ENCODE data around the gene C16orf54. TPM values are rescaled to one million over a fixed set of nuclear protein-coding genes. Genes with fewer than 3 reads are reported as not detected.
A peak's percentile ranks its signal among the peaks of the same experiment; 100 is the strongest.
"Not testable (repeated sequence)": the region's sequence is repeated elsewhere in the genome, so short reads cannot be mapped to it uniquely, and the experiment has no call there.

Gene C16orf54
- total RNA-seq, 1 experiment from 2014 or later: not detected

GRCh38 chr16:29719063-29719462 is 26.7 kb downstream of the C16orf54 start:
- Histone ChIP-seq H3K27ac (no peak overlapping the region), H3K4me3 (no peak overlapping the region), H3K36me3 (no peaks in the 10 kb centered on the region), H3K9me3 (replicated peaks) (no peaks in the 10 kb centered on the region), H3K27me3 (replicated peaks) (0 out of 2 replicates have a peak, but pooled peaks cover 5% of the 10 kb centered on the region), H3K4me1 (replicated peaks) (no peaks in the 10 kb centered on the region)
- no peak for DNase-seq (ENCODE audit: low read depth in 1 of 2, low spot score in 2 of 2)

DNA sequence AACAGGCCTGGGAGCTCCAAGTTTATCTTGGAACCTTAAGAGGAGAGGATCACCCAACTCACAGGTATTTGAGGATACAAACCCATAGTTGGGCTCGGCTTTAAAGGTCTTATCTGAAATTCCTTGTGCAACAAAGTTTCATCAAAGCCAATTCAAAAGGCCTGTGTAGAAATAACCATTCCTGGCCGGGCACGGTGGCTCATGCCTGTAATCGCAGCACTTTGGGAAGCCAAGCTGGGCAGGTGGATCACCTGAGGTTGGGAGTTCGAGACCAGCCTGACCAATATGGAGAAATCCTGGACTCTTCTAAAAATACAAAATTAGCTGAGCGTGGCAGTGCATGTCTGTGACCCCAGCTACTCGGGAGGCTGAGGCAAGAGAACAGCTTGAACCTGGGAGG is 28.7 kb downstream of the C16orf54 start:
- Histone ChIP-seq H3K4me1 (replicated peaks) (peaks cover 4% of the 10 kb centered on the region; the same call in 1 of the 2 replicates), H3K36me3 (no peaks in the 10 kb centered on the region), H3K4me3 (no peak overlapping the region), H3K27me3 (replicated peaks) (0 out of 2 replicates have a peak, but pooled peaks cover 5% of the 10 kb centered on the region), H3K9me3 (replicated peaks) (no peaks in the 10 kb centered on the region), H3K27ac (no peak overlapping the region)
- no peak for DNase-seq (ENCODE audit: low read depth in 1 of 2, low spot score in 2 of 2)

DNA sequence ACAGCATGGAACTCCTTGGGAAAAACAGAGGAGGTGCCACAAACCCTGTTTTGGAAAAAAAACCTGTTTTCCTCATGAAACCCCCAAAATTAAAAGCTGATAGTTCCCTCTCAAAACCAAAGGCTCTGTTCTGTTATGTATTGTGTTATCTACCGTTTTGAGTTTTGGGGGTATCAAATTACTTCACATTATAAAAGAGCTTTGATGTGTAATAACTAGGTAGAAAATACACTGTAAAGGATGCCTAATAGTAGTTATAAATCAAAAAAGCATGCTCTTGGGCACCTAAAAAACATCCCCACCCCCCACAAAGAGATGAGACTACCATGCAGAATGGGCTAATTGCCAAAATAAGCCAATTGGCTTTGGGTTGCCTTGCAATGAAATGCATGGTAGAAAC is 30.8 kb downstream of the C16orf54 start:
- no peak overlapping the region for H3K4me3 ChIP-seq
- no peaks in the 10 kb centered on the region for H3K36me3 ChIP-seq
- H3K9me3 ChIP-seq (replicated peaks): no peaks in the 10 kb centered on the region
- peaks cover 9% of the 10 kb centered on the region for H3K4me1 ChIP-seq (replicated peaks)
- H3K27me3 ChIP-seq (replicated peaks): 0 out of 2 replicates have a peak, but pooled peaks cover 5% of the 10 kb centered on the region
- no peak overlapping the region for H3K27ac ChIP-seq
- no peak for DNase-seq (ENCODE audit: low read depth in 1 of 2, low spot score in 2 of 2)

DNA sequence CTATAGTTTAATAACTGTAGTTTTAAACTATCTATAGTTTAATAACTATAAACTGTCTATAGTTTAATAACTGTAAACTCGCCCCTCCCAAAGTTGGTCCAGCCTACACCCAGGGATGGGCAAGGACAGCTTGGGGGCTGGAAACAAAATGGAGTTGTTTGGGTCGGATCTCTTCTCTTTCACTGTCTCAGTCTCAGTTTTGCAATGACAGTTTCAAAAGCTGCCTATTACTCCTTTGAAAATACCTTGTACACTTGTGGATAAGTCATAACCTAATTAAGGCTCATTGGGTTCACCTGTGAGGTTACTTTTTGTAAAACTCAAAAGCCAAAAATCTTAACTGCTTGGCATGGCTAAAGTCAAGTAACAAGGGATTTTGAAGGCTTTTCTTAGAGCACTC is 31.4 kb downstream of the C16orf54 start:
- Histone ChIP-seq H3K4me1 (replicated peaks) (peaks cover 10% of the 10 kb centered on the region), H3K4me3 (no peak overlapping the region), H3K27me3 (replicated peaks) (0 out of 2 replicates have a peak, but pooled peaks cover 5% of the 10 kb centered on the region), H3K9me3 (replicated peaks) (no peaks in the 10 kb centered on the region), H3K27ac (no peak overlapping the region), H3K36me3 (no peaks in the 10 kb centered on the region)
- no peak for DNase-seq (ENCODE audit: low read depth in 1 of 2, low spot score in 2 of 2)

- H3K9me3 ChIP-seq (replicated peaks): no peaks in the 10 kb centered on the region
- no peak overlapping the region for H3K27ac ChIP-seq
- H3K27me3 ChIP-seq (replicated peaks): 0 out of 2 replicates have a peak, but pooled peaks cover 5% of the 10 kb centered on the region
- DNase-seq (ENCODE audit: low read depth in 1 of 2, low spot score in 2 of 2): no peak
- no peak overlapping the region for H3K4me3 ChIP-seq
- H3K4me1 ChIP-seq (replicated peaks): peaks cover 10% of the 10 kb centered on the region
- H3K36me3 ChIP-seq: no peaks in the 10 kb centered on the region
Observed at GRCh38 chr16:29712809-29713208, 33.0 kb downstream of the C16orf54 start.

DNA sequence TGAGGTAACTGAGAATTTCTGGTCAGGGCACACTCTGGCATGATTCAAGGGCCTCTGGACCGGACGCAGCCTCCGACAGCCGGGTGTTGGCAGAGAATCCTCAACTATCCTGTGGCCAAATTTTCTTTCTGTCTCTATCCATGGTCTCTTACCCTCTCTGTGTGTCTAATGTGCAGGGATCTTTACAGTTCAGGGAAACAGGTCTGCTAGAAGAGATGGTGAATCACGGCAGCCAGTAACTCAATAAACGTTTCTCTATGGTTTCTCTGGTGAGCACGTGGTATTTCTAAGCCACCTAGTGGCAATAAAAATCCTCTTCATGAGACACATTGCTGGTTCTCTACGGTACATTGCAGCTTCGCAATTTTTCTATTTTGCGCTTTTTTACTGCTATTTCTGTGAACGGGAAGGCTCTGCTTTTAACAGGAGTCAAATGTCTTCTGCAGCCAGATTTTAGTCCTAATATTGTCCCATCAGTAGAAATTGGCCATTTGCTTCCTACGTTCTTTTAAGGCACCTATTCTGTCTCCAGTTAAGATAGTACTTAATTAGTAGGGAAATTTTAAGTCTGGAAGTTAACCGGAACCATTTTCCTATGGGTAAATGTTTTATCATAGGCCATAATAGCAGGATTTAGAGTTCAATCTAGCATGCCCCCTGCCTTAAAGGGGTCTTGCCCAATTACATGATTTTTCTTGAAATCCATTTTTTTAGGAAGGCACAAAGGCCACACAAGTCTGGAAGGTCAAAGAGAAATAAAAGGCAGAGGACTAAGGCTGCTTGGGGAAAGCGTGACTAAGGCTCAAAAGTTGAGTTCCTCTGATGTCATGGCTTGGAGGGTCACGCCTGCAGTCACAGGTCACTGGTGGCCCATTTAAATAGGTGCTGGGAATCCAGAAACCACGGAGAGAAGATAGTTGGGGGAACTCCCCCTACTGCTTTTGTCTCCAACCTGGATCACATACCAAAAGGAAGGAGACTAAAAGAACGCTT is 35.3 kb downstream of the C16orf54 start:
- H3K27me3 ChIP-seq (replicated peaks): 0 out of 2 replicates have a peak, but pooled peaks cover 5% of the 10 kb centered on the region
- H3K36me3 ChIP-seq: no peaks in the 10 kb centered on the region
- H3K27ac ChIP-seq: no peak overlapping the region
- H3K4me1 ChIP-seq (replicated peaks): peaks cover 10% of the 10 kb centered on the region
- H3K4me3 ChIP-seq: no peak overlapping the region
- DNase-seq (ENCODE audit: low read depth in 1 of 2, low spot score in 2 of 2): peak in 1 of 2 experiments; percentile 40
- H3K9me3 ChIP-seq (replicated peaks): no peaks in the 10 kb centered on the region

- H3K4me3 ChIP-seq; H3K9me3 ChIP-seq (replicated peaks); H3K27me3 ChIP-seq (replicated peaks); H3K27ac ChIP-seq; DNase-seq (ENCODE audit: low read depth in 1 of 2, low spot score in 2 of 2); H3K36me3 ChIP-seq; H3K4me1 ChIP-seq (replicated peaks): not testable (repeated sequence)
Observed at GRCh38 chr16:29709657-29710056, 36.1 kb downstream of the C16orf54 start.

- Histone ChIP-seq H3K27me3 (replicated peaks) (no peaks in the 10 kb centered on the region), H3K27ac (no peak overlapping the region), H3K9me3 (replicated peaks) (no peaks in the 10 kb centered on the region), H3K4me1 (replicated peaks) (peaks cover 10% of the 10 kb centered on the region), H3K36me3 (no peaks in the 10 kb centered on the region), H3K4me3 (no peak overlapping the region)
- no peak for DNase-seq (ENCODE audit: low read depth in 1 of 2, low spot score in 2 of 2)
Observed at GRCh38 chr16:29708917-29709600, 36.7 kb downstream of the C16orf54 start.

DNA sequence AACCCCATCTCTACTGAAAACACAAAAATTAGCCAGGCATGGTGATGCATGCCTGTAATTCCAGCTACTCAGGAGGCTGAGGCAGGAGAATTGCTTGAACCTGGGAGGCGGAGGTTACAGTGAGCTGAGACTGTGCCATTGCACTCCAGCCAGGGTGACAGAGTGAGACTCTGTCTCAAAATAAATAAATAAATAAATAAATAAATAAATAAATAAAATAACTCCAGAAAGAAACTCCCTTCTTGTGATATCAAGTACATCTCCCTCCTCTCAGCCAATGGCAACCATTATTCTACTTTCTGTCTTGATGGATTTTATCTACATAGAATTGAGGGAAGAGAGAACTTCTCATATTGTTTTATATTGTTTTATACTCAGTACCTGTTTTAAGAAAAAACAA is 38.6 kb downstream of the C16orf54 start:
- not testable (repeated sequence) for H3K4me1 ChIP-seq (replicated peaks); H3K36me3 ChIP-seq; H3K4me3 ChIP-seq; DNase-seq (ENCODE audit: low read depth in 1 of 2, low spot score in 2 of 2); H3K27me3 ChIP-seq (replicated peaks); H3K27ac ChIP-seq; H3K9me3 ChIP-seq (replicated peaks)

DNA sequence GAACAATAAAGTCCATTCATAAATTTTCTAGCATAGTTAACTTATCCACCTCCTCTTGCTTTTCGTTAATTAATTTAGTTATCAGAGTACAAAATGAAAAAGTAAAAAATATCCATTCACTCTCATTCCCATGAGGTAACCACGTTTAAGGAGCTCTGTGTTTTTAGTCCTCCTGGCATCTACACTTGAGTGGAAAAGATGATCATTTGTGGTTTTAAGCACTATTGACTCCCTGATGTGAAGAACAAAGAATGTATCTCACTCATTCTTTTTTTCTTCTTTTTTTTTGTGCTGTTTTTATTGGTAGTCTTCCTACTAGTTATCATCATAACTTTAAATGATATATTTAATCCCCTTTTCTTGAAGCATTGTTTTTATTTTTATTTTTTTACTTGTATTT is 40.8 kb downstream of the C16orf54 start:
- Histone ChIP-seq H3K4me1 (replicated peaks) (peaks cover 4% of the 10 kb centered on the region; the same call in 1 of the 2 replicates), H3K9me3 (replicated peaks) (no peaks in the 10 kb centered on the region), H3K27me3 (replicated peaks) (no peaks in the 10 kb centered on the region), H3K27ac (no peak overlapping the region), H3K4me3 (no peak overlapping the region), H3K36me3 (no peaks in the 10 kb centered on the region)
- no peak for DNase-seq (ENCODE audit: low read depth in 1 of 2, low spot score in 2 of 2)

DNA sequence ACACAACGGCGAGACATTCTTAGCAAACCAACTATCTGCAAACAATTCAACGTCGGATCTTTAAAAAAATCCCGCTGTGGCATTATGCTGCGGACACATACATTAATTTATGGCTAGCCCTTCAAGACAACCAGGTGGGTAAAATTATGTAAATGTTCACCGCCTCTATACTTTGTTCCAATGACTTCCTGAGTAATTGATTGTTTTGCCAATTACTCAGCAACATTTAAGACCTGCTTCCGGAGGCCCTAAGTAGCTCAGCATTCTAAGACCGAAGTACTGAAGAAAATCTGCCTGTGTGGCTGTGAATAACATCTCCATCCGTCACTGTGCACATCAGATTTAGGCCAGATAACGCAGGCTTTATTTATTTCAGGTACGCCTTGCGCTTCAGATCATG is 43.5 kb downstream of the C16orf54 start:
- DNase-seq (ENCODE audit: low read depth in 1 of 2, low spot score in 2 of 2): no peak
- Histone ChIP-seq H3K4me3 (no peak overlapping the region), H3K27me3 (replicated peaks) (no peaks in the 10 kb centered on the region)

GRCh38 chr16:29701214-29701555 is 44.6 kb downstream of the C16orf54 start:
- no peak overlapping the region for H3K27ac ChIP-seq
- no peak overlapping the region for H3K4me3 ChIP-seq
- DNase-seq (ENCODE audit: low read depth in 1 of 2, low spot score in 2 of 2): no peak
- H3K4me1 ChIP-seq (replicated peaks): 0 out of 2 replicates have a peak, but pooled peaks cover 3% of the 10 kb centered on the region
- H3K9me3 ChIP-seq (replicated peaks): no peaks in the 10 kb centered on the region
- no peaks in the 10 kb centered on the region for H3K27me3 ChIP-seq (replicated peaks)
- H3K36me3 ChIP-seq: no peaks in the 10 kb centered on the region

More for the DNA sequence above, 43.5 kb downstream of the C16orf54 start:
- Histone ChIP-seq H3K9me3 (replicated peaks) (no peaks in the 10 kb centered on the region), H3K4me1 (replicated peaks) (0 out of 2 replicates have a peak, but pooled peaks cover 3% of the 10 kb centered on the region), H3K27ac (no peak overlapping the region), H3K36me3 (no peaks in the 10 kb centered on the region)

DNA sequence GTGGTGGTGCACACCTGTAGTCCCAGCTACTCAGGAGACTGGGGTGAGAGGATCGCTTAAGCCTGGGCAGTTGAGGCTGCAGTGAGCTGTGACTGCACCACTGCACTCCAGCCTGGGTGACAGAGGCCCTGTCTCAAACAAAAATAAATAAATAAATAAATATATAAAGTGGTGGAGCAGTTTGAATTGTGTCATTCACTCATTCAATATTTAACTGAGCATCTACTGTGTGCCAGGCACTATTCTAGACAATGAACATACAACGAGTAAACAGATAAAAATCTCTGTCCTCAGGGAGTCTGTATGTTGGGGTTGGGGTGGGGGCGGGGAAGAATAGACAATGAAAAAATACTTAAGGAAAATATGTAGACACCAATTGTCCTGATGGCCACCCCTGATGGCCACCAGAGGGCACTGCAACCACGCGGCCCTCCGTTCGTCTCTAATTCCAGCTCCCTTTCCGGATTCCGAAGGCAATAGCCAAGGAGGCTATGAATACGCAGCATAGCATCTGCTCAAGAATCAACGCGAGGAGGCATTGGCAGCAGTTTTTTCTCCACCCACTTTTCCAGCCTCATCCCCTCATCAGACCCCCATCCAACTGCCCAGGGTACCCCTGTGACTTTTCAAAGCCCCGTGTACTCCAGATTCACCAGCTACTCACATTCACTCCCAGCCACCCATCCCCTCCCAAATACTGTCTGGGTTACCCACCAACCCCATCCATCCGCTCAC is 45.4 kb downstream of the C16orf54 start:
- Histone ChIP-seq H3K27me3 (replicated peaks) (no peaks in the 10 kb centered on the region), H3K9me3 (replicated peaks) (no peaks in the 10 kb centered on the region), H3K36me3 (no peaks in the 10 kb centered on the region), H3K27ac (no peak overlapping the region), H3K4me1 (replicated peaks) (0 out of 2 replicates have a peak, but pooled peaks cover 3% of the 10 kb centered on the region), H3K4me3 (no peak overlapping the region)
- DNase-seq (ENCODE audit: low read depth in 1 of 2, low spot score in 2 of 2): peak; percentile 60 to 75

All from SJSA1 (cell line).